A549 (cell line): ENCODE results near the gene BZW1. TPM values are rescaled to one million over a fixed set of nuclear protein-coding genes. Genes with fewer than 3 reads are reported as not detected.

Experiments
- ATAC-seq, 2 experiments: fragments of 200-7000 bp in 1 of 2; fragments of >200 bp in 1 of 2; cut with Nextera tagmentation in 1 of 2; cut with Tn5 transposase in 1 of 2; 3 replicates each; pipeline versions ENCODE4 v1.8.0 to v1.9.1; 2018 to 2020; ENCODE audit warnings: mild to moderate bottlenecking in 1 of 2, moderate library complexity in 1 of 2
- CTCF ChIA-PET: fragments of 300-600 bp; sonication (Branson Sonifier 250); formaldehyde crosslinking; extraction: SDS; loops from one replicate; lab custom pipeline; 2021; ENCODE audit warnings: antibody characterized with exemption, inconsistent platforms; lab: Yijun Ruan, JAX
- POLR2A ChIA-PET: fragments of 350-600 bp; formaldehyde crosslinking; extraction: SDS; loops from one replicate; lab custom pipeline; 2021; ENCODE audit warnings: antibody characterized with exemption, inconsistent platforms; lab: Yijun Ruan, JAX
- DNase-seq, 2 experiments: peaks; one replicate each; pipeline versions ENCODE4 v3.0.0 to v3.0.0-alpha.2; 2011 to 2016; ENCODE audit warnings: low read depth in 1 of 2, low spot score in 1 of 2
- FAIRE-seq: peaks from 2 replicates; lab custom pipeline; 2011; peaks lifted over from hg19 to GRCh38; lab: Jason Lieb, UNC
- H3K27ac ChIP-seq, 2 experiments: fragments of >200 bp; sonication (Bioruptor Twin); formaldehyde crosslinking; 3 replicates each; pipeline ENCODE4 v1.5.1; 2016 to 2017
- H3K4me1 ChIP-seq: fragments of >200 bp; sonication (Bioruptor Twin); formaldehyde crosslinking; 3 replicates; pipeline ENCODE4 v1.6.1; 2016
- H3K4me2 ChIP-seq: fragments of >200 bp; sonication (Bioruptor Twin); formaldehyde crosslinking; 3 replicates; pipeline ENCODE4 v1.6.1; 2016
- H3K4me3 ChIP-seq: fragments of >200 bp; sonication (Bioruptor Twin); formaldehyde crosslinking; 3 replicates; pipeline ENCODE4 v1.5.1; 2016
- H3K9me3 ChIP-seq: fragments of >200 bp; sonication (Bioruptor Twin); formaldehyde crosslinking; 3 replicates; pipeline ENCODE4 v1.6.1; 2016
- CBX8 ChIP-seq: fragments of 200-600 bp; sonication (generic); IDR thresholded peaks from 2 replicates; pipeline ENCODE4 v1.6.1; 2016
- EHMT2 ChIP-seq: fragments of 200-600 bp; sonication (generic); IDR thresholded peaks from 2 replicates; pipeline ENCODE4 v1.6.1; 2016; ENCODE audit warnings: antibody characterized with exemption, low read depth, mild to moderate bottlenecking, moderate library complexity
- ESRRA ChIP-seq: fragments of 150-350 bp; IDR thresholded peaks from 2 replicates; pipeline ENCODE4 v1.6.1; 2014; ENCODE audit warnings: mild to moderate bottlenecking, low read length, borderline replicate concordance
- FOSB ChIP-seq: fragments of 250-450 bp; sonication (Bioruptor Pico); IDR thresholded peaks from 2 replicates; pipeline ENCODE4 v1.5.0; 2020; ENCODE audit warnings: mild to moderate bottlenecking, moderate library complexity
- FOSL2 ChIP-seq, 2 experiments: fragments of 450-650 bp in 1 of 2; fragments of >200 bp in 1 of 2; sonication (Bioruptor Twin) in 1 of 2; formaldehyde crosslinking; IDR thresholded peaks; 2 replicates each; pipeline versions ENCODE4 v1.5.0 to v1.6.1; 2016 to 2020; ENCODE audit warnings: mild to moderate bottlenecking in 1 of 2, moderate library complexity in 1 of 2
- FOXS1 ChIP-seq: fragments of 250-450 bp; sonication (Bioruptor Pico); IDR thresholded peaks from 2 replicates; pipeline ENCODE4 v1.5.0; 2020; ENCODE audit warnings: mild to moderate bottlenecking, moderate library complexity
- HOXB13 ChIP-seq: fragments of 250-450 bp; sonication (Bioruptor Pico); IDR thresholded peaks from 2 replicates; pipeline ENCODE4 v1.5.0; 2020; ENCODE audit warnings: low read depth, mild to moderate bottlenecking, moderate library complexity
- JUN ChIP-seq, 2 experiments: fragments of >200 bp; sonication (Bioruptor Twin); formaldehyde crosslinking; IDR thresholded peaks; 2 replicates in 1 of 2; 3 replicates in 1 of 2; pipeline ENCODE4 v1.6.1; 2016 to 2017
- KDM1A ChIP-seq: fragments of 200-600 bp; sonication (generic); IDR thresholded peaks from 2 replicates; pipeline ENCODE4 v1.6.1; 2016; ENCODE audit warnings: low read depth, mild to moderate bottlenecking
- MAFK ChIP-seq: fragments of 450-650 bp; IDR thresholded peaks from 2 replicates; pipeline ENCODE4 v1.6.1; 2014; ENCODE audit not compliant: partially characterized antibody
- MYC ChIP-seq: IDR thresholded peaks from 2 replicates; pipeline ENCODE4 v1.6.1; 2012; ENCODE audit warnings: mild to moderate bottlenecking, inconsistent platforms, low read length, improper control_type of control experiment, borderline replicate concordance
- POLR2AphosphoS2 ChIP-seq: conservative IDR thresholded peaks from 2 replicates; pipeline ENCODE4 v1.6.1; 2012; ENCODE audit warnings: low read length, improper control_type of control experiment, inconsistent platforms
- RAD21 ChIP-seq, 2 experiments: fragments of >200 bp in 1 of 2; sonication (Bioruptor Twin) in 1 of 2; formaldehyde crosslinking in 1 of 2; IDR thresholded peaks in 1 of 2; conservative IDR thresholded peaks in 1 of 2; 2 replicates in 1 of 2; 3 replicates in 1 of 2; pipeline ENCODE4 v1.6.1; 2012 to 2018; ENCODE audit warnings: inconsistent platforms in 1 of 2
- RCOR1 ChIP-seq: fragments of 150-350 bp; IDR thresholded peaks from 2 replicates; pipeline ENCODE4 v1.6.1; 2014; ENCODE audit warnings: antibody characterized with exemption, low read length, low read depth
- SREBF2 ChIP-seq: fragments of 450-650 bp; IDR thresholded peaks from 2 replicates; pipeline ENCODE4 v1.6.1; 2014; ENCODE audit warnings: mild to moderate bottlenecking, moderate library complexity
- TP53 ChIP-seq: fragments of 250-450 bp; sonication (Bioruptor Pico); IDR thresholded peaks from 2 replicates; pipeline ENCODE4 v1.5.0; 2021; ENCODE audit warnings: mild to moderate bottlenecking, moderate library complexity
- ZC3H11A ChIP-seq: fragments of 450-650 bp; IDR thresholded peaks from 2 replicates; pipeline ENCODE4 v1.6.1; 2014; ENCODE audit warnings: antibody characterized with exemption, mild to moderate bottlenecking
- ZNF302 ChIP-seq: fragments of 250-450 bp; sonication (Bioruptor Pico); IDR thresholded peaks from 2 replicates; pipeline ENCODE4 v1.9.0; 2021; ENCODE audit warnings: inconsistent platforms, mild to moderate bottlenecking, moderate library complexity
- ZSCAN20 ChIP-seq: fragments of 250-450 bp; sonication (Bioruptor Pico); IDR thresholded peaks from 2 replicates; pipeline ENCODE4 v1.8.0; 2022; ENCODE audit warnings: mild to moderate bottlenecking, moderate library complexity
- WGBS: methylation state at CpG from one replicate; pipeline ENCODE4 v1.1.6; 2017; ENCODE audit errors: missing lambda C conversion rate; 5-methylcytosine and 5-hydroxymethylcytosine counted together
- polyA minus RNA-seq: library from RNA; depleted of rRNA, polyadenylated mRNA; stranded (reverse); fragments of >200 nt; gene quantifications from 2 replicates; pipeline ENCODE4 v1.2.3, GENCODE V29; 2011; rRNA and poly(A)+ RNA removed
- polyA plus RNA-seq, 4 experiments: library from polyadenylated mRNA; depleted of rRNA in 3 of 4; stranded (reverse); fragments of >200 nt; fragmentation: RNase III in 1 of 4; extraction: RNeasy Plus Mini Kit Qiagen cat#74134 plus additional on column Dnase treatment in 1 of 4; gene quantifications; 2 replicates in 3 of 4; 3 replicates in 1 of 4; pipeline ENCODE4 v1.2.3, GENCODE V29; 2011 to 2017
- TF ChIP-seq, protein P1 (sequence below): fragments of >200 bp; sonication (Bioruptor Twin); formaldehyde crosslinking; IDR thresholded peaks from 3 replicates; pipeline ENCODE4 v1.6.1; 2016
- TF ChIP-seq, protein P2 (sequence below): fragments of 150-350 bp; IDR thresholded peaks from 2 replicates; pipeline ENCODE4 v1.6.1; 2014; ENCODE audit warnings: low read depth, mild to moderate bottlenecking, low read length
- TF ChIP-seq, protein P3 (sequence below): fragments of >200 bp; sonication (Bioruptor Twin); formaldehyde crosslinking; IDR thresholded peaks from 3 replicates; pipeline ENCODE4 v1.5.1; 2016
- TF ChIP-seq, protein P4 (sequence below): fragments of 250-450 bp; sonication (Bioruptor Pico); IDR thresholded peaks from 2 replicates; pipeline ENCODE4 v1.5.0; 2021; ENCODE audit warnings: mild to moderate bottlenecking, moderate library complexity, borderline replicate concordance
- TF ChIP-seq, protein P5 (sequence below): IDR thresholded peaks from 2 replicates; pipeline ENCODE4 v1.6.1; 2012
- TF ChIP-seq, protein P6 (sequence below): fragments of 200-600 bp; sonication (generic); IDR thresholded peaks from 2 replicates; pipeline ENCODE4 v1.6.1; 2016; ENCODE audit warnings: antibody characterized with exemption, mild to moderate bottlenecking, moderate library complexity
- TF ChIP-seq, protein P7 (sequence below): IDR thresholded peaks from 2 replicates; pipeline ENCODE4 v1.6.1; 2012

BZW1 gene
- polyA plus RNA-seq (2011; rRNA removed) (439 and 494 TPM in 2 replicates), polyA plus RNA-seq (2017; fragmentation: RNase III; extraction: RNeasy Plus Mini Kit Qiagen cat#74134 plus additional on column Dnase treatment) (401 to 422 TPM (median 419 TPM) in 3 replicates), polyA minus RNA-seq (440 and 450 TPM in 2 replicates)
- 110 and 135 TPM in 2 replicates for polyA plus RNA-seq (2012; cell fraction: cytosol; rRNA removed)
- polyA plus RNA-seq (2012; cell fraction: nucleus; rRNA removed), result 52.0 and 65.2 TPM in 2 replicates

DNA sequence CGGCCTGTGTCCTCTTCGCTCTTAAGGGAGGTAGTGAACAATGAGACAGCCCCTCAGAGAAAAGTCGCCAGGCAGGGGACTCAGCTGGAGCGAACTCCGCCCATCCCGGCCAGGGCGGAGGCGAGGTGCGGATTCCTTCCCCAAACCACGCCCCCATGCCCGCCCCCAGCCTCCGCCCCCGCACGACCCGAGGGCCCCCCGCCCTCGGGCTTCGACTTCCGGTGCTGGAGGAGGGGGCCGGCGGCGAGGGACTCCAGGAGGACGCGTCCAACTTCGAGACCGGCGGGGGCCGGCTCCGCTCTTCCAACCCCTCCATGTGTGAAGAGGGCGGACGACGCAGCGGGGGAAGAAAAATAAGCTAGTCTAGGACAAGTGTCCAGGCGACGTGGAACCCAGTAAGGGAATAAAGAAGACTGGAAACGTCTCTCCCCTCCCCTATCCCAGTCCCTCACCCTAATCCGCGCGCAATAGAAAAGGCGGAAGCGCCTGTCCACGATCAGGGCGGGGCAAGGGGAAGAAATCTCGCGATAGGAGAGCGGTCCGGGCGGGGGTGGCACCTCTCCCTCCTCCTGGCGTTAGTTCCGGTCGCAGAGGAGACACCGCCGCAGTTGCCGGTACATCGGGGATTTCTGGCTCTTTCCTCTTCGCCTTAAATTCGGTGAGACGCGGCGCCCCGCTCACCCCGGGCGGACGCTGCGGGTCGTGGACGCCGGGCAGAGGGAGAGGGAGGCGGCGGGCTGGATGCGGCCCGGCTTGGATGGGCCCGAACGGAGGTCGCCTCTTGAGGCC, at the start of gene BZW1:
TSS of gene BZW1 (plus strand) at position 578 of the 789 bp plus-strand sequence. CDS start 1,308 bp downstream, outside the sequence.
- no peaks in the 10 kb centered on the region for H3K9me3 ChIP-seq
- FAIRE-seq (no peak), ATAC-seq (peak; percentile 82 to 90), DNase-seq (peak; percentile 85 to 97)
- H3K4me1 ChIP-seq, result peaks cover 45% of the 10 kb centered on the region
- ChIA-PET CTCF (interaction anchor here (0.8 to 1.6 kb wide), 5 partner anchors 46 to 100 kb away, joined by 3 to 5 read pairs (median 4); partner anchors contain the start of gene CLK1), POLR2A (interaction anchor here (0.6 to 3.0 kb wide), 15 partner anchors 9 to 101 kb away, joined by 3 to 18 read pairs (median 4); partner anchors contain the start of genes CLK1, NIF3L1 and PPIL3)
- H3K4me2 ChIP-seq, result peak within 1 kb of the TSS; percentile 95
- H3K27ac ChIP-seq, result peak within 1 kb of the TSS; percentile 96 to 99
- peak within 1 kb of the TSS; percentile 97 for H3K4me3 ChIP-seq
- WGBS, result 2% methylated on average over 48 of the region's 75 CpGs
- no peak for TF ChIP-seq TP53 (CRISPR knock-in tag)
- TF ChIP-seq FOXS1 (CRISPR knock-in tag), result no peak
- TF ChIP-seq POLR2AphosphoS2, result no peak
- TF ChIP-seq CBX8, result no peak
- no peak for TF ChIP-seq ZSCAN20 (CRISPR knock-in tag)
- 0 out of 2 replicates have a peak, but pooled peaks have one; percentile 17 for TF ChIP-seq MYC
- TF ChIP-seq JUN (IDR thresholded peaks at IDR 0.05), result peak; percentile 94
- TF ChIP-seq, protein P1, sequence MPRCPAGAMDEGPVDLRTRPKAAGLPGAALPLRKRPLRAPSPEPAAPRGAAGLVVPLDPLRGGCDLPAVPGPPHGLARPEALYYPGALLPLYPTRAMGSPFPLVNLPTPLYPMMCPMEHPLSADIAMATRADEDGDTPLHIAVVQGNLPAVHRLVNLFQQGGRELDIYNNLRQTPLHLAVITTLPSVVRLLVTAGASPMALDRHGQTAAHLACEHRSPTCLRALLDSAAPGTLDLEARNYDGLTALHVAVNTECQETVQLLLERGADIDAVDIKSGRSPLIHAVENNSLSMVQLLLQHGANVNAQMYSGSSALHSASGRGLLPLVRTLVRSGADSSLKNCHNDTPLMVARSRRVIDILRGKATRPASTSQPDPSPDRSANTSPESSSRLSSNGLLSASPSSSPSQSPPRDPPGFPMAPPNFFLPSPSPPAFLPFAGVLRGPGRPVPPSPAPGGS, result peak; percentile 32; the same call in 1 of the 3 replicates
- TF ChIP-seq KDM1A, result no peak
- TF ChIP-seq SREBF2, result no peak
- TF ChIP-seq RAD21 (conservative IDR thresholded peaks at IDR 0.05 in 1 of 2, IDR thresholded peaks at IDR 0.05 in 1 of 2), result 0 out of 5 replicates have a peak, but pooled peaks of 1 of the 2 experiments have one; percentile 2
- no peak for TF ChIP-seq ZC3H11A
- no peak for TF ChIP-seq HOXB13
- TF ChIP-seq ESRRA, result no peak
- TF ChIP-seq, protein P2, sequence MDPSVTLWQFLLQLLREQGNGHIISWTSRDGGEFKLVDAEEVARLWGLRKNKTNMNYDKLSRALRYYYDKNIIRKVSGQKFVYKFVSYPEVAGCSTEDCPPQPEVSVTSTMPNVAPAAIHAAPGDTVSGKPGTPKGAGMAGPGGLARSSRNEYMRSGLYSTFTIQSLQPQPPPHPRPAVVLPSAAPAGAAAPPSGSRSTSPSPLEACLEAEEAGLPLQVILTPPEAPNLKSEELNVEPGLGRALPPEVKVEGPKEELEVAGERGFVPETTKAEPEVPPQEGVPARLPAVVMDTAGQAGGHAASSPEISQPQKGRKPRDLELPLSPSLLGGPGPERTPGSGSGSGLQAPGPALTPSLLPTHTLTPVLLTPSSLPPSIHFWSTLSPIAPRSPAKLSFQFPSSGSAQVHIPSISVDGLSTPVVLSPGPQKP, result no peak
- no peak for TF ChIP-seq FOSL2 (IDR thresholded peaks at IDR 0.05)
- no peak for TF ChIP-seq FOSL2 (CRISPR knock-in tag; IDR thresholded peaks at IDR 0.05)
- TF ChIP-seq MAFK, result no peak
- TF ChIP-seq, protein P3, sequence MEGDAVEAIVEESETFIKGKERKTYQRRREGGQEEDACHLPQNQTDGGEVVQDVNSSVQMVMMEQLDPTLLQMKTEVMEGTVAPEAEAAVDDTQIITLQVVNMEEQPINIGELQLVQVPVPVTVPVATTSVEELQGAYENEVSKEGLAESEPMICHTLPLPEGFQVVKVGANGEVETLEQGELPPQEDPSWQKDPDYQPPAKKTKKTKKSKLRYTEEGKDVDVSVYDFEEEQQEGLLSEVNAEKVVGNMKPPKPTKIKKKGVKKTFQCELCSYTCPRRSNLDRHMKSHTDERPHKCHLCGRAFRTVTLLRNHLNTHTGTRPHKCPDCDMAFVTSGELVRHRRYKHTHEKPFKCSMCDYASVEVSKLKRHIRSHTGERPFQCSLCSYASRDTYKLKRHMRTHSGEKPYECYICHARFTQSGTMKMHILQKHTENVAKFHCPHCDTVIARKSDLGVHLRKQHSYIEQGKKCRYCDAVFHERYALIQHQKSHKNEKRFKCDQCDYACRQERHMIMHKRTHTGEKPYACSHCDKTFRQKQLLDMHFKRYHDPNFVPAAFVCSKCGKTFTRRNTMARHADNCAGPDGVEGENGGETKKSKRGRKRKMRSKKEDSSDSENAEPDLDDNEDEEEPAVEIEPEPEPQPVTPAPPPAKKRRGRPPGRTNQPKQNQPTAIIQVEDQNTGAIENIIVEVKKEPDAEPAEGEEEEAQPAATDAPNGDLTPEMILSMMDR, result no peak
- TF ChIP-seq, protein P4, sequence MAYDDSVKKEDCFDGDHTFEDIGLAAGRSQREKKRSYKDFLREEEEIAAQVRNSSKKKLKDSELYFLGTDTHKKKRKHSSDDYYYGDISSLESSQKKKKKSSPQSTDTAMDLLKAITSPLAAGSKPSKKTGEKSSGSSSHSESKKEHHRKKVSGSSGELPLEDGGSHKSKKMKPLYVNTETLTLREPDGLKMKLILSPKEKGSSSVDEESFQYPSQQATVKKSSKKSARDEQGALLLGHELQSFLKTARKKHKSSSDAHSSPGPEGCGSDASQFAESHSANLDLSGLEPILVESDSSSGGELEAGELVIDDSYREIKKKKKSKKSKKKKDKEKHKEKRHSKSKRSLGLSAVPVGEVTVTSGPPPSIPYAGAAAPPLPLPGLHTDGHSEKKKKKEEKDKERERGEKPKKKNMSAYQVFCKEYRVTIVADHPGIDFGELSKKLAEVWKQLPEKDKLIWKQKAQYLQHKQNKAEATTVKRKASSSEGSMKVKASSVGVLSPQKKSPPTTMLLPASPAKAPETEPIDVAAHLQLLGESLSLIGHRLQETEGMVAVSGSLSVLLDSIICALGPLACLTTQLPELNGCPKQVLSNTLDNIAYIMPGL (CRISPR knock-in tag), result no peak
- TF ChIP-seq, protein P5, sequence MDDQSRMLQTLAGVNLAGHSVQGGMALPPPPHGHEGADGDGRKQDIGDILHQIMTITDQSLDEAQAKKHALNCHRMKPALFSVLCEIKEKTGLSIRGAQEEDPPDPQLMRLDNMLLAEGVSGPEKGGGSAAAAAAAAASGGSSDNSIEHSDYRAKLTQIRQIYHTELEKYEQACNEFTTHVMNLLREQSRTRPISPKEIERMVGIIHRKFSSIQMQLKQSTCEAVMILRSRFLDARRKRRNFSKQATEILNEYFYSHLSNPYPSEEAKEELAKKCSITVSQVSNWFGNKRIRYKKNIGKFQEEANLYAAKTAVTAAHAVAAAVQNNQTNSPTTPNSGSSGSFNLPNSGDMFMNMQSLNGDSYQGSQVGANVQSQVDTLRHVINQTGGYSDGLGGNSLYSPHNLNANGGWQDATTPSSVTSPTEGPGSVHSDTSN, result no peak
- TF ChIP-seq, protein P6, sequence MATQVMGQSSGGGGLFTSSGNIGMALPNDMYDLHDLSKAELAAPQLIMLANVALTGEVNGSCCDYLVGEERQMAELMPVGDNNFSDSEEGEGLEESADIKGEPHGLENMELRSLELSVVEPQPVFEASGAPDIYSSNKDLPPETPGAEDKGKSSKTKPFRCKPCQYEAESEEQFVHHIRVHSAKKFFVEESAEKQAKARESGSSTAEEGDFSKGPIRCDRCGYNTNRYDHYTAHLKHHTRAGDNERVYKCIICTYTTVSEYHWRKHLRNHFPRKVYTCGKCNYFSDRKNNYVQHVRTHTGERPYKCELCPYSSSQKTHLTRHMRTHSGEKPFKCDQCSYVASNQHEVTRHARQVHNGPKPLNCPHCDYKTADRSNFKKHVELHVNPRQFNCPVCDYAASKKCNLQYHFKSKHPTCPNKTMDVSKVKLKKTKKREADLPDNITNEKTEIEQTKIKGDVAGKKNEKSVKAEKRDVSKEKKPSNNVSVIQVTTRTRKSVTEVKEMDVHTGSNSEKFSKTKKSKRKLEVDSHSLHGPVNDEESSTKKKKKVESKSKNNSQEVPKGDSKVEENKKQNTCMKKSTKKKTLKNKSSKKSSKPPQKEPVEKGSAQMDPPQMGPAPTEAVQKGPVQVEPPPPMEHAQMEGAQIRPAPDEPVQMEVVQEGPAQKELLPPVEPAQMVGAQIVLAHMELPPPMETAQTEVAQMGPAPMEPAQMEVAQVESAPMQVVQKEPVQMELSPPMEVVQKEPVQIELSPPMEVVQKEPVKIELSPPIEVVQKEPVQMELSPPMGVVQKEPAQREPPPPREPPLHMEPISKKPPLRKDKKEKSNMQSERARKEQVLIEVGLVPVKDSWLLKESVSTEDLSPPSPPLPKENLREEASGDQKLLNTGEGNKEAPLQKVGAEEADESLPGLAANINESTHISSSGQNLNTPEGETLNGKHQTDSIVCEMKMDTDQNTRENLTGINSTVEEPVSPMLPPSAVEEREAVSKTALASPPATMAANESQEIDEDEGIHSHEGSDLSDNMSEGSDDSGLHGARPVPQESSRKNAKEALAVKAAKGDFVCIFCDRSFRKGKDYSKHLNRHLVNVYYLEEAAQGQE, result peak; percentile 86
- no peak for TF ChIP-seq FOSB (CRISPR knock-in tag)
- TF ChIP-seq, protein P7, sequence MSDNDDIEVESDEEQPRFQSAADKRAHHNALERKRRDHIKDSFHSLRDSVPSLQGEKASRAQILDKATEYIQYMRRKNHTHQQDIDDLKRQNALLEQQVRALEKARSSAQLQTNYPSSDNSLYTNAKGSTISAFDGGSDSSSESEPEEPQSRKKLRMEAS, result peak; percentile 77
- TF ChIP-seq ZNF302 (CRISPR knock-in tag), result no peak
- TF ChIP-seq RCOR1, result no peak
- no peak for TF ChIP-seq EHMT2
